Activated T-helper 9 cell treated with anti-CD3 and anti-CD28 coated beads, Interleukin-2, amount 50 U/mL, for 16 hours (primary cell): ENCODE data around the gene MRPS11.
"Not testable (repeated sequence)": the region's sequence is repeated elsewhere in the genome, so short reads cannot be mapped to it uniquely, and the experiment has no call there.

ENCODE experiments used
- DNase-seq: peaks from one replicate; pipeline ENCODE4 v3.0.0-alpha.2; 2020; ENCODE audit warnings: low read depth

Gene MRPS11

GRCh38 chr15:88454867-88455810 is 12.4 kb upstream of the MRPS11 start:
- DNase-seq, result no peak

DNA sequence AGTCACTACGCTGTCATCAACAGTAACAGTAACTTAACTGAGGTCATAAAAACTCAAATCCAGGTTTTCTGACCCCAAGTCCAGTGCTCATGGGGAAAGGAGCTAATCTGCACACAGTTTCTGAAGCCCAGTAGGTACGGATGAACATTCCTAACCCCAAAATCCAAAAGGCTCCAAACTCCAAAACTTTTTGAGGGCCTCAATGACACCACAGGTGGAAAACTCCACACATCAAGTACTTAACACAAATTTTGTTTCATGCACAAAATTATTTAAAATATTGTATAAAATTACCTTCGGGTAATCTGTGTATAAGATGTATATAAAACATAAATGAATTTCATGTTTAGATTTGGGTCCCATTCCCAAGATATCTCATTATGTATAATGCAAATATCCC is 10.8 kb upstream of the MRPS11 start:
- DNase-seq, result no peak

DNA sequence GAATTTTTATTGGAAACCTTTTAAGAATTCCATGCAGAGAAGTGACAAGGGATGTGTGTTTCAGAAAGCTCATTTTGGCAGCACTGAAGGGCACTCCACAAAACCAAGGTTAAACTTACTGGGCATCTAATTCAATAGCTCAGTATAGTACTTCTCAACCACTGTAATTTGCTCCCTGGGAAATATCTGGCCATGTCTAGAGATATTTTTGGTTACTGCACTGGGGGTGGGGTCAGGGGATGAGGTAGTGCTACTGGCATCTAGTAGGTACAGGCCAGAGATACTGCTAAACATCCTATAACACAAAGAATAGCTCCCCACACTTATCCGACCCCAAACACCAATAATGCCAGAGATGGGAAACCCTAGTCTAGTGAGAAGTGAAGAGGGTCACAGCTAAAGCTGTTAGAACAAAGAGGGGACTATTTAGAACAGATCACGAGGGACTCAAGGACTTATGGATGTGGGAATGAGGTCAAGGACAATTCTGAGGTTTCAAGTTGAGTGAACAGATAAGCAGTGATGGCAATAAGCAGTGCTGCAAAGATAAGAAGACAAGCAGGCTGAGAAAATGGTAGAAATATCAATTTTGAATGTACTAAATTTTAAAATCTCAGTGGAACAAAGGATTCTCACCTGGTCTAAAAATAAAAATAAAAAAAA is 3.5 kb upstream of the MRPS11 start:
- DNase-seq, result no peak

GRCh38 chr15:88465633-88466224 is 1.8 kb upstream of the MRPS11 start:
- DNase-seq, result no peak

GRCh38 chr15:88467935-88468528 is 524 bp downstream of the MRPS11 start:
- peak; percentile 3 for DNase-seq

GRCh38 chr15:88468721-88469120 is 1.2 kb downstream of the MRPS11 start:
- not testable (repeated sequence) for DNase-seq

DNA sequence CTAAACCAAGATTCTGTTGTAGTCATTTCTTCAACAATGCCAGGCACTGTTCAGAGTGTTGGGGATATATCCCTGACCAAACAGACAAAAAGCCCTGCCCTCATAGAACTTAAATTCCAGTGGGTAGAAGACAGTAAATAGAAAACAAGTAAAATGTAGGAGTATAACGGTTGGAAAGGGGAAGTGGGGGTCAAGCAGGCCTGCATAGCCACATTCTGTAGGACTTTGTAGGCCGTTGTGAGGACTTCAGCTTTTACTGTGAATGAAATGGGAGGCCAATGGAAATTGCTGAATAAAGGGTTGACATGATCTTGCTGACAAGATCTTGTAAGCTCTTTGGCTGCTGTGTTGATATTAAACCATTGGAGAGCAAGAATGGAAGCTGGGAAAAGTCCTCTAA is 1.8 kb downstream of the MRPS11 start:
- DNase-seq, result no peak

DNA sequence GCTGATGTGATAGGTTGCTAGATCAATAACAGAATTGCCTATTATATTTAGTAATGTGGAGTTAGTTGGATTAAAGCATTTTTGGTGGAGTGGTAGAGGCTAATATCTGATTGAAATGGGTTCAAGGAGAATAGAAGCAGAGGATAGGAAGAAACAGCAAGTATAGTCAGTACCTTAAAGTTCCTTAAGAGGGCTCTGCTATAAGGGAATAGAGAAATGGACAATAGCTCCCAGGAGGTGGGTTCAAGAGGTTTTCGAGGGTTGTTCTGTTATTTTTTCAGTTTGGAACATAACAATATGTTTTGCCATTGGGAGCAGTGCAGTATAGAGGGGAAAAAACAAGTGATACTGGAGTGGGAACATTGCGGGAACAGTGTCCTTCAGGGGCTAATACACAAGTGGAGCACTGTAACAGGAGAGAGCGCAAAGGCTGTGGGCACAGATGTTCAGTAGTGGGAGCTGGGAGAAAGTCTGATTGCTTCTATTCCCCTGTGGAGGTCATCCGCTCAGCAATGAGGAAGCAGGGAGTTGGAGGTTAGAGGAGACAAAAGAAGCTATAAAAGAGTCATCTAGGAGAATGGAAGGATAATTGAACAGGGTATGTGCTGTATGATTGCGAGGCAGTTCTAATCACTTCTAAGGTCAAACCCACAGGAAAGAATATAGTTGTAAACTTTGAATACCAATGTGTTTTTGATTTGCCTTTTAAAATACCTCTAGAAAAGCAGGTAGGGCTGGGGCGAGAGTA is 3.3 kb downstream of the MRPS11 start:
- no peak for DNase-seq

DNA sequence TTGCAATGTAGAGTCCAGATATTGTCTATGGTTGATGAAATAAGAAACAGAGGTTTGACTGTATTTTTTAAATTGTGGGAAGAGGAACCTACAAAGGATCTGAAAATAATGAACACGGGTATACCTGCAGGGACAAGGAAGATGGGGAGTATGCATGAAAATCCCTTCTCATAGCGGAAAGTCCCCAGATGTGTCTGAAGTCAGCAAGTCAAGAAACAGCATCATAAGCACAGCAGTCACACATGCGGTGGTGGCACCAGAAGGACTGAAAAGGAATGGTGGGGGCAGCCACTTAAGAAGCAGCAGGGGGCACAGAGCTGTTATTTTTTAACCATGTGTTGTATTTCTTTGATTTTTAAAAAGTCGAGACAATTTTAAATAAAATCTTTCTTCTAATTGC is 4.7 kb downstream of the MRPS11 start:
- no peak for DNase-seq

GRCh38 chr15:88473661-88474293 is 6.3 kb downstream of the MRPS11 start:
- DNase-seq, result not testable (repeated sequence)

DNA sequence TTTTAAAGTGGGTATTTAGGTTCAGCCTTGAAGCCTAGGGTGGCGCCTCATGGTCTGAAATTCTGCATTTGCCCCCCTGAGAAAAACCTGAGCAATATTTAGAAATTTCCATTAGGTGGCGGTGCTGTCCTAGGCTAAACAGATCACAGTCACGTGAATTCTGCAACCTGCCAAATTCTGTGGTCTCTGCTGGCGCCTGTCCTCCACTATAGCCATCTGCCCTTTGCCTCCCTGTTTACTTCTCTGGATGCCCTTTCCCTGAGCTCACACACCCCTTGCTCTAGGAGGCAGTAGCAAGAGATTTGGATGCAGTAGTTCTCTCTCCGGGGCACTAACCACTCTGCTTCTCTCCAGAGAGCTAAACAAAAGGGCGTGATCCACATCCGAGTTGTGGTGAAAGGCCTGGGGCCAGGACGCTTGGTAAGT is 9.1 kb downstream of the MRPS11 start:
- DNase-seq, result no peak

- no peak for DNase-seq
These were observed 9.6 kb downstream of the MRPS11 start for GRCh38 chr15:88477126-88477525.

DNA sequence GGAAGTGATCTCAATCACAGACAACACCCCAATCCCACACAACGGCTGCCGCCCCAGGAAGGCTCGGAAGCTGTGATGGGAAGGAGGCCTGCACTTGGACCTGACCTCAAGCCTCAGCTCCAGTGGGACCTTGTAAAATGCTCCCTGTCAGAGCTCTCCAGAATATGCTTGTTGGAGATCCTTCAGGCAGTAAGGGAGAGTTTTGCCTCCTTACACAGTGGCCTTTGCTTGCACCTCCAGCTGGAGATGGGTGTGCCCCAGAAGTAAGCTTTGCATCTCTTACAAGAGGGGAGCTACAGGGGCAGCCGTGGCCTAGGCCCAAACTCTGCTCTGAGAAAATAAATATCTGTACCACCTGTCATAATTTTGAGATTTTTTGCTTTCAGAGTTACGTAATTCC is 10.4 kb downstream of the MRPS11 start:
- DNase-seq, result no peak

GRCh38 chr15:88479169-88479568 is 11.7 kb downstream of the MRPS11 start:
- DNase-seq, result no peak

GRCh38 chr15:88480981-88481380 is 13.5 kb downstream of the MRPS11 start:
- DNase-seq, result no peak

GRCh38 chr15:88482263-88482662 is 14.8 kb downstream of the MRPS11 start:
- no peak for DNase-seq

- no peak for DNase-seq
These were observed 17.3 kb downstream of the MRPS11 start for GRCh38 chr15:88484682-88485331.

- DNase-seq, result no peak
These were observed 19.8 kb downstream of the MRPS11 start for GRCh38 chr15:88487178-88487795.

DNA sequence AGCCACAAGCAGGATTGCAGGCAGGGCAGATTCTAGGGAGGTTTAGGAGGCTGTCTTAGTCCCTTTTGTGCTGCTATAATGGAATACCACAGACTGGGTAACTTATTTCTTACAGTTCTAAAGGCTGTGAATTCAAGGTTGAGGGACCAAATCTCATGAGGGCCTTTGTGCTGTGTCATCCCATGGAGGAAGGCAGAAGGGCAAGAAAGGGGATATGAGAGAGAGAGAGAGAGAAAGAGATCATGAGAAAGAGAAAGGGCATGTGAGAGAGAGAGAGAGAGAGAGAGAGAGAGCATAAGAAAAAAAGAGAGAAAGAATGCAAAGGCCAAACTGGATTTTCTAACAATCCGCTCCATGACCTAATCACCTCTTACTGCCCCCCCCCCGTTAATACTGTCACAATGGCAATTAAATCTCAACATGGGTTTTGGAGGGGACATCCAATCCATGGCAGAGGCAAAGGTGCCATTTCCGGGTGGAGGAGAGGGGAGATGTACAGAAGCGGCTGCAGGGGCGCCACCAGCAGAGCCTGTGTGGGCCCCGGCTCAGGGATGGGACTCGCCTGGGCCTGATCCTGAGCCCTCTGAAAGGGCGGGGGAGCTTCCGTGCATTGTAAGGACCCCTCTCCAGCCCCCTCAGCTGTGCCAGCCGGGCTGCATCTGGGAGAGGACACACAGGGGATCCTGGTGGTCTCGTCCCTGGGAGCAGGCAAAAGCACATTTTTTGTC is 20.5 kb downstream of the MRPS11 start:
- DNase-seq, result no peak

GRCh38 chr15:88489321-88489720 is 21.8 kb downstream of the MRPS11 start:
- DNase-seq, result no peak
